DOHH2 (cell line): ENCODE measurements around the gene PCDHA10.

Source experiments
- CTCF ChIP-seq: fragments of 200-600 bp; sonication (generic); IDR thresholded peaks from one replicate; pipeline ENCODE4 v1.5.1; 2014; ENCODE audit warnings: antibody characterized with exemption, mild to moderate bottlenecking, low read depth, low read length; ENCODE audit not compliant: poor library complexity, severe bottlenecking
- EZH2phosphoT487 ChIP-seq: fragments of 200-600 bp; sonication (generic); IDR thresholded peaks from 2 replicates; pipeline ENCODE4 v1.6.1; 2017; ENCODE audit warnings: borderline replicate concordance, mild to moderate bottlenecking, antibody characterized with exemption, low read length, moderate library complexity, mixed read lengths

GRCh38 chr5:140875085-140876065 lies 19.7 kb downstream of the PCDHA10 start, which contains the start of gene PCDHA12:
- TF ChIP-seq CTCF (no peak), EZH2phosphoT487 (no peak)
